ENCODE data around the gene ALK.

DNA sequence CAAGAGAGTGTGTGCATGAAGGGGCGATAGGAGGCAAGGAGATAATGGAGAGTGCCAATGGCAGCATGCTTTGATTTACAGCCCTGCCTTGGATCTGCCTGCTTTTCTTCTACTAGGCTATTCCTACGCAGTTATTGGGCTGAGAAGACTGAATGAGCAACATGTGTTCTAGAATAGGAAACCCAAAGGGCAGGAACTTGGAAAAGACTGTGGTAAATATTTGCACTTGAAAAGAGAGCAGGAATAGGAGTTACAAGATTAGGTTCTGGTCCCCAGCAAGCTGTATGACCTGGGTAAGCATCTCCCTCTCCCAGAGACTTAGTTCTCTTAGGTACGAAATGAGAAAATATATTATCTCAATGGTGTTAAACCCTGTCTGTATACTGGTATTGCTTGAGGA lies 438.5 kb downstream of the ALK start:
- TF ChIP-seq CREB1 (IDR thresholded peaks at IDR 0.05; ENCODE audit: low read depth) (no peak), CEBPB (IDR thresholded peaks at IDR 0.05) (no peak), EP300 (IDR thresholded peaks at IDR 0.05; ENCODE audit: borderline replicate concordance) (no peak)

All from Ishikawa (cell line).